Ascending aorta (tissue), 2 donors: ENCODE results near the gene DCAF12L2. TPM values are rescaled to one million over a fixed set of nuclear protein-coding genes. Genes with fewer than 3 reads are reported as not detected.
"Not testable (repeated sequence)": the region's sequence is repeated elsewhere in the genome, so short reads cannot be mapped to it uniquely, and the experiment has no call there.

ENCODE experiments used
- DNase-seq, 2 donors: peaks; one replicate each; pipeline ENCODE4 v3.0.0-alpha.2; 2019; ENCODE audit warnings: low spot score in 2 of 2
- H3K27ac ChIP-seq, 2 donors: fragments of 200-600 bp; sonication (generic); one replicate each; pipeline ENCODE4 v1.5.1; 2016 to 2017; ENCODE audit warnings: mild to moderate bottlenecking in 1 of 2
- H3K27me3 ChIP-seq: fragments of 200-600 bp; sonication (generic); one replicate; pipeline ENCODE4 v1.5.1; 2017
- H3K36me3 ChIP-seq, 2 donors: fragments of 200-600 bp; sonication (generic); one replicate each; pipeline ENCODE4 v1.5.1; 2016
- H3K4me1 ChIP-seq, 2 donors: fragments of 200-600 bp; sonication (generic); one replicate each; pipeline ENCODE4 v1.5.1; 2016 to 2017; ENCODE audit warnings: mild to moderate bottlenecking in 1 of 2
- H3K4me3 ChIP-seq, 2 donors: fragments of 200-600 bp; sonication (generic); one replicate each; pipeline ENCODE4 v1.5.1; 2016 to 2017; ENCODE audit warnings: mild to moderate bottlenecking in 1 of 2
- H3K9me3 ChIP-seq, 2 donors: fragments of 200-600 bp; sonication (generic); one replicate each; pipeline ENCODE4 v1.5.1; 2016
- intact Hi-C: fragments of 100-400 bp; cut with DNase I; formaldehyde crosslinking; loops from one replicate; pipeline ENCODE4 v1.15.1; 2023
- total RNA-seq: library from RNA; depleted of rRNA; stranded (reverse); fragments of >200 nt; gene quantifications from one replicate; pipeline ENCODE4 v1.1.0, GENCODE V29; 2016
- TF ChIP-seq, protein P1 (sequence below), 3 experiments: fragments of 200-600 bp in 2 of 3; fragments of 450-650 bp in 1 of 3; sonication (generic) in 2 of 3; IDR thresholded peaks; one replicate each; pipeline ENCODE4 v1.5.1; 2016 to 2019; ENCODE audit warnings: antibody characterized with exemption in 3 of 3, mild to moderate bottlenecking in 1 of 3, moderate library complexity in 1 of 3

DCAF12L2 gene
- not detected for total RNA-seq

DNA sequence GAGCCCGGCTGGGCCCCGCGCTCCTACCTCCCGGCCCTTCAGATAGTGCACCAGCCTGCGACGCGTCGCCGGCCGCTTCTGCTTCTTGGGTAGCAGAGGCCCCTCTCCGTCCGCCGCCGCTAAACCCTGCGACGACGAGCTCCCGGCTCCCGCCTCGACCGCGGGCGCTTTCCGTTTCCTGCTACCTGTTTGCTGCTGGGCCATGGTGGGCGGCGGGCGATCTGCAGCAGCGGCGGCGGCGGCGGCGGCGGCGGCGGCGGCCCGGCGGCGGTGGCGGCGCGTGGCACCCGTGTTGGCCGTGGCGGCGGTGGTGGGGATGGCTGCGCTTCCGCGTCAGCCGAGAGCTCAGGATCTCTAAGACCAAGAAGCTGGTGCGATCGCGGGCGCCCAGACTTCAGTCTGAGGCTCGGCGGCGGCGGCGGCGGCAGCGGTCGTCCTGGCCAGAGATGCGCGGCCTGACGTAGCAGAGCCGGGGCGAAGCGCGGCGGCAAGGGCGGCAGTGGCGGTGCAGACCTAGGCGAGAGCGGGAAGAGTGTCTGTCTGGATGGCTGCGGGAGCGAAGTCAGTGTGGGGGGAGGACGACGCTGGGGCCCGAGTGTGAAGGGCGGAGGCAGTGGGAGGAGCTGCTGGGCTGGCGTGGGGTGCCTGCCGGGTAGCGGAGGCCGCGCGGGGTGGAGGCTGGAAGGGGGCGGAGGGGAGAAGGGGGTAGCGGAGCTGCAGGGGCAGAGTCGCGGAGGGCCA lies at the start of gene DCAF12L2:
DCAF12L2 (minus strand) TSS at position 569 of the 741 bp plus-strand sequence; CDS start at position 204, 365 bp downstream.
- Histone ChIP-seq H3K27me3 (no peaks in the 10 kb centered on the region), H3K4me1 (no peaks in the 10 kb centered on the region), H3K36me3 (no peaks in the 10 kb centered on the region), H3K4me3 (peak within 1 kb of the TSS; percentile 26 to 57), H3K9me3 (no peaks in the 10 kb centered on the region), H3K27ac (no peak within 1 kb of the TSS)
- intact Hi-C loops = no loop called here
- DNase-seq = no peak
- TF ChIP-seq, protein P1, sequence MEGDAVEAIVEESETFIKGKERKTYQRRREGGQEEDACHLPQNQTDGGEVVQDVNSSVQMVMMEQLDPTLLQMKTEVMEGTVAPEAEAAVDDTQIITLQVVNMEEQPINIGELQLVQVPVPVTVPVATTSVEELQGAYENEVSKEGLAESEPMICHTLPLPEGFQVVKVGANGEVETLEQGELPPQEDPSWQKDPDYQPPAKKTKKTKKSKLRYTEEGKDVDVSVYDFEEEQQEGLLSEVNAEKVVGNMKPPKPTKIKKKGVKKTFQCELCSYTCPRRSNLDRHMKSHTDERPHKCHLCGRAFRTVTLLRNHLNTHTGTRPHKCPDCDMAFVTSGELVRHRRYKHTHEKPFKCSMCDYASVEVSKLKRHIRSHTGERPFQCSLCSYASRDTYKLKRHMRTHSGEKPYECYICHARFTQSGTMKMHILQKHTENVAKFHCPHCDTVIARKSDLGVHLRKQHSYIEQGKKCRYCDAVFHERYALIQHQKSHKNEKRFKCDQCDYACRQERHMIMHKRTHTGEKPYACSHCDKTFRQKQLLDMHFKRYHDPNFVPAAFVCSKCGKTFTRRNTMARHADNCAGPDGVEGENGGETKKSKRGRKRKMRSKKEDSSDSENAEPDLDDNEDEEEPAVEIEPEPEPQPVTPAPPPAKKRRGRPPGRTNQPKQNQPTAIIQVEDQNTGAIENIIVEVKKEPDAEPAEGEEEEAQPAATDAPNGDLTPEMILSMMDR (IDR thresholded peaks at IDR 0.05) = no peak

DNA sequence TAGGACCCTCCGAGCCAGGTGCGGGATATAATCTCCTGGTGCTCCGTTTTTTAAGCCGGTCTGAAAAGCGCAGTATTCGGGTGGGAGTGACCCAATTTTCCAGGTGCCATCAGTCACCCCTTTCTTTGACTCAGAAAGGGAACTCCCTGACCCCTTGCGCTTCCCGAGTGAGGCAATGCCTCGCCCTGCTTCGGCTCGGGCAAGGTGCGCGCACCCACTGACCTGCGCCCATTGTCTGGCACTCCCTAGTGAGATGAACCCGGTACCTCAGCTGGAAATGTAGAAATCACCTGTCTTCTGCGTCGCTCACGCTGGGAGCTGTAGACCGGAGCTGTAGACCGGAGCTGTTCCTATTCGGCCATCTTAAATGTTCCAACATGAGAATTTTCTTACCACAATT lies 24.8 kb upstream of the DCAF12L2 start:
- DNase-seq, H3K27ac ChIP-seq, H3K4me3 ChIP-seq, H3K27me3 ChIP-seq, H3K36me3 ChIP-seq, intact Hi-C loops, H3K9me3 ChIP-seq, H3K4me1 ChIP-seq: not testable (repeated sequence)

DNA sequence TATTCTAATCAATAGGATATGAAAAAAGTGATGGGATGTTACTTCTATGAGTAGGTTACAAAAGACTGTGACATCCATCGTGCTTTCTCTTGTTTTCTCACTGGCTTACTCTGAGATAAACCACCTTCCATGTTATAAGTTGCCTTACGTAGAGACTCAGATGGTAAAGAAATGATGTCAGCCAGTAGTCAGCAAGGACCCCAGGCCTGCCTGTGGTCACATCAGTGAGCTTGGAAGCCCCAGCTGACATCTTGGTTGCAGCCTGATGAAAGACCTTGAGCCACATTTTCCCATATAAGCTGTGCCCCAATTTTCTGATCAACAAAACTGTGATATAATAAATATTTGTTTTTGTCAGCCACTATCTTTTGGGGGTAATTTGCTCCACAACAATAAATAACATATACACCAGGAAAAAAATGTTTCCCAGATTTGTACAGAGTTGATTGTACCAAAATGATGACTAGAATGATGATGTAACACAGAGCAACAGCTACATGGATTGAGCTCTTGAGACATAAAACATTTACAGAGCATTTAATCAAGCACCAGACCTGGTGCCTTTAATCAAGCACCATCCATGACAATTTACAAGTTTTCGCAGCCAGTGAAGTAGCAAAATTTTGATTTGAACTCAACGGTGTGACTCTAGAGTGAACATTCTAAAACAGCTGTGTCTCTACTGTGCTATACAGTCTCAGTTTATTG lies 11.2 kb upstream of the DCAF12L2 start:
- Histone ChIP-seq H3K4me3 (no peak overlapping the region), H3K27me3 (no peaks in the 10 kb centered on the region), H3K4me1 (no peaks in the 10 kb centered on the region), H3K36me3 (no peaks in the 10 kb centered on the region), H3K27ac (no peak overlapping the region), H3K9me3 (no peaks in the 10 kb centered on the region)
- no peak for DNase-seq
- intact Hi-C loops = no loop called here
- TF ChIP-seq, protein P1 (IDR thresholded peaks at IDR 0.05) = no peak

DNA sequence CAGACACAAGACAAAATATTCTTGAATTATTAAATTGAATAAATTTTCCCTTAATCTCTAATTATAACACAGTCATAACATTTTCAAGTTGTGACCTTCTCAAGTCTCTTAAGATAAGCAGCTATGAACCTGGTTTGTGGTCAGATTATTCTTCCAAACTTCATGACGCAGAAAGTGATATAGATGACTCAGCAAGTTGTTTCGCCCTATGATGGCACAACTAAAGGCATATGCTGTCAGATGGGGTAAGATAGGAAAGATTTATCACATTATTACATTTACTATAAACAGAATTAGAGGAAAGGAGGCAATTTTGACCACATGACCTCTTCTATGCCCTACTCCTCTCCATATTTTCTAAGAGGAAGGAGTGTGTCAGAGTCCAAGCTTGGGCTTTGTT lies 4.6 kb upstream of the DCAF12L2 start:
- TF ChIP-seq, protein P1 (IDR thresholded peaks at IDR 0.05) = no peak

DNA sequence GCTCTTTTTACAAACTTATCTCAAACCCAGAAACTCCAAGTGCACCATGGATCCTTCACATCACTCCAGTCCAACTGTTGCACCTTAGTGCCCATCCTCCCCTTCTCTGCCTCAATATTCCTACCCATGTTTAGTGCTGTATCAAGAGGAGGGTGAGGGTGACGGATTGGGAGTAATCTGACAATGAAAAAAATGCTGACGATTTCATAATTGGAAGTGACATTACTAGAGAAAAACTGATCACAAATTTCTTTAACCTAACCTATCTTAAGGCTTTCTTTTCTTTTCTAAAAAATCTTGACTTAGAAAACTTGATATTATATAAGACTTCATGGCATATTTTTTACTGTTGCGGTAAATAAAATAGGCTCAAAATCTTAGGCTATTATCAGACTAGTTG lies 1.5 kb upstream of the DCAF12L2 start:
- no peaks in the 10 kb centered on the region for H3K4me1 ChIP-seq
- TF ChIP-seq, protein P1 (IDR thresholded peaks at IDR 0.05) = no peak

More for the DNA sequence above, 4.6 kb upstream of the DCAF12L2 start:
- no peak for DNase-seq
- intact Hi-C loops = no loop called here
- Histone ChIP-seq H3K4me1 (no peaks in the 10 kb centered on the region), H3K27ac (no peak overlapping the region), H3K36me3 (no peaks in the 10 kb centered on the region), H3K4me3 (no peak overlapping the region), H3K9me3 (no peaks in the 10 kb centered on the region), H3K27me3 (no peaks in the 10 kb centered on the region)

DNA sequence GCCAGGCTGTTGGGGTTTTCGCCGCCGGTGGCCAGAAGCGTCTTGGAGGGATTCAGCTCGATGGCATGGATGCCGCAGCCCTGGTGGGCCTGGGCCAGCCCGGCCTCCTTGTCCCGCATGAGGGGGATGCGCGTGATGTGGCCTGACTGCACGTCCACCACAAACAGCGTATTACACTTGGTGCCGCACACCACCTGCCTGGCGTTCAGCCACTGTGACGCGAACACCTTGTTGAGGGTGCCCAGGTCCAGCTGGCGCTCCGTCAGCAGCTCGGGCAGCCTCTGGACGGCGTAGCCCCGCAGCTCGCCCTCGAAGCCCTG lies 728 bp downstream of the DCAF12L2 start:
- TF ChIP-seq, protein P1 (IDR thresholded peaks at IDR 0.05) = no peak
- no peak for DNase-seq
- H3K36me3 ChIP-seq = no peaks in the 10 kb centered on the region
- peak overlapping the region in 1 of 2 donors; percentile 28 for H3K4me3 ChIP-seq
- intact Hi-C loops = no loop called here
- no peak overlapping the region for H3K27ac ChIP-seq
- no peaks in the 10 kb centered on the region for H3K9me3 ChIP-seq
- no peaks in the 10 kb centered on the region for H3K27me3 ChIP-seq
- no peaks in the 10 kb centered on the region for H3K4me1 ChIP-seq

More for the DNA sequence above, 1.5 kb upstream of the DCAF12L2 start:
- DNase-seq = no peak
- no peaks in the 10 kb centered on the region for H3K9me3 ChIP-seq
- intact Hi-C loops = no loop called here
- H3K27me3 ChIP-seq = no peaks in the 10 kb centered on the region
- no peaks in the 10 kb centered on the region for H3K36me3 ChIP-seq
- no peak overlapping the region for H3K27ac ChIP-seq
- no peak overlapping the region for H3K4me3 ChIP-seq
